ENCODE data around the gene SIX2. TPM values are rescaled to one million over a fixed set of nuclear protein-coding genes. Genes with fewer than 3 reads are reported as not detected.

The SIX2 gene
- total and polyA plus RNA-seq, 2 of the 8 experiments (the other 6 are each of a cell fraction or from before 2014, with no cell fraction given), result 0.47 to 1.0 TPM

DNA sequence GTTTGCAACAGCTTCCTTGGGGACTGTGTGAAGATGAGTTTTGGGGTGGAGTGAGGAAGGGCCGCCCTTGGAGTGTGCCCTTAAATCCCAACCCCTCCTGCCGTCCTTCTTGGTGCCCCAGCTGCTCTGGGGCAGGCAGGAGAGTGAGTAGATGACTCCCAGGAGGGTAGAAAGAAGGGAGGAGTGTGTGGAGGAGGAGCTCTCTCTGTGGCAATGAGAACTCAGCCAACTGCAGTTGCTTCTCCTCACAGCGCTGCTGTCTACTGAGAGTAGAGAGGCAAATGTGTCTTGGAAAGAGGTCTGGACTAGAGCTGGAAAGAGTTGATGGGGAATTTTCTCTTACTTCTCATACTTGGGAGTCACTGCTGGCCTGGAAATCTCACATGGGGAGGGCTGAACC, 21.8 kb upstream of the SIX2 start:
- POLR2A ChIA-PET (ENCODE audit: partially characterized antibody), result interaction anchor here (0.5 to 1.1 kb wide), 2 partner anchors 137 to 1028 kb away, joined by 3 read pairs; no protein-coding TSS in a partner anchor
- TF ChIP-seq FOSL1 (IDR thresholded peaks at IDR 0.05; ENCODE audit: insufficient read depth, low read depth, low read length), result no peak
- no peak for TF ChIP-seq TBP (IDR thresholded peaks at IDR 0.05; ENCODE audit: low read depth, low read length)
- no peak for TF ChIP-seq JUND (IDR thresholded peaks at IDR 0.05; ENCODE audit: low read length)
- no peak for TF ChIP-seq RBBP5 (IDR thresholded peaks at IDR 0.05; ENCODE audit: borderline replicate concordance, low read depth, low read length)
- no peak for TF ChIP-seq BCL11A (IDR thresholded peaks at IDR 0.05; ENCODE audit: low read depth in 2 of 2, low read length in 2 of 2)
- no peak for TF ChIP-seq SP4 (IDR thresholded peaks at IDR 0.05; ENCODE audit: low read length)
- no peak for TF ChIP-seq CEBPB (IDR thresholded peaks at IDR 0.05; ENCODE audit: low read depth, low read length)
- TF ChIP-seq, protein P1, sequence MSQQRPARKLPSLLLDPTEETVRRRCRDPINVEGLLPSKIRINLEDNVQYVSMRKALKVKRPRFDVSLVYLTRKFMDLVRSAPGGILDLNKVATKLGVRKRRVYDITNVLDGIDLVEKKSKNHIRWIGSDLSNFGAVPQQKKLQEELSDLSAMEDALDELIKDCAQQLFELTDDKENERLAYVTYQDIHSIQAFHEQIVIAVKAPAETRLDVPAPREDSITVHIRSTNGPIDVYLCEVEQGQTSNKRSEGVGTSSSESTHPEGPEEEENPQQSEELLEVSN (IDR thresholded peaks at IDR 0.05), result no peak
- no peak for TF ChIP-seq SAP30 (IDR thresholded peaks at IDR 0.05; ENCODE audit: insufficient read depth, insufficient replicate concordance, low read length)
- no peak for TF ChIP-seq USF2 (IDR thresholded peaks at IDR 0.05; ENCODE audit: low read length)
- TF ChIP-seq YY1 (IDR thresholded peaks at IDR 0.05; ENCODE audit: low read depth, low read length), result no peak
- no peak for TF ChIP-seq CREB1 (IDR thresholded peaks at IDR 0.05)
- TF ChIP-seq SP2 (IDR thresholded peaks at IDR 0.05; ENCODE audit: low read length), result no peak
- no peak for TF ChIP-seq CHD1 (IDR thresholded peaks at IDR 0.05; ENCODE audit: low read depth, low read length)

More for the DNA sequence above, 21.8 kb upstream of the SIX2 start:
- H4K5ac ChIP-seq (ENCODE audit: insufficient read length, low read depth, low read length), result no peak overlapping the region
- no peaks in the 10 kb centered on the region for H4K20me1 ChIP-seq (replicated peaks in 1 of 2; ENCODE audit: control insufficient read depth in 1 of 2, insufficient read depth in 2 of 2, low read length in 2 of 2)
- 0 out of 2 replicates have a peak overlapping the region, but pooled peaks have one; percentile 23 for H2BK12ac ChIP-seq (ENCODE audit: low read depth, low read length)
- no peak overlapping the region for H2AK5ac ChIP-seq (ENCODE audit: low read depth, low read length)
- no peak overlapping the region for H2BK5ac ChIP-seq (ENCODE audit: low read depth, low read length)
- 78% methylated on average over 3 of the region's 3 CpGs; no CpG with 5 or more reads in 1 of the 2 experiments for WGBS, 2 experiments (ENCODE audit: extremely low coverage in 1 of 2, insufficient coverage in 1 of 2, insufficient read length in 1 of 2, insufficient replicate concordance in 2 of 2, low coverage in 1 of 2, low lambda C conversion rate in 2 of 2, missing lambda C conversion rate in 1 of 2)
- no peak overlapping the region for H3K4me2 ChIP-seq (ENCODE audit: insufficient read depth in 1 of 2, low read depth in 2 of 2, low read length in 2 of 2)
- H3K23me2 ChIP-seq (ENCODE audit: low read depth, low read length), result no peaks in the 10 kb centered on the region
- no peak overlapping the region for H3K56ac ChIP-seq (replicated peaks; ENCODE audit: insufficient read length, low read depth, low read length)
- no peak for DNase-seq (ENCODE audit: low read depth in 1 of 2, low spot score in 2 of 2)
- H3K4ac ChIP-seq (replicated peaks; ENCODE audit: insufficient read length, low read depth, low read length), result no peak overlapping the region
- H3K9me3 ChIP-seq (ENCODE audit: insufficient read depth in 2 of 2, low read depth in 1 of 2, low read length in 1 of 2), result no peaks in the 10 kb centered on the region
- H4K8ac ChIP-seq (ENCODE audit: extremely low read depth, insufficient read depth, low read length), result no peak overlapping the region
- H3K36me3 ChIP-seq (ENCODE audit: control insufficient read depth in 2 of 4, insufficient read depth in 4 of 4, low read length in 3 of 4), result no peaks in the 10 kb centered on the region
- no peak for FAIRE-seq
- H3K14ac ChIP-seq (ENCODE audit: insufficient read length), result no peak overlapping the region
- H2BK15ac ChIP-seq (ENCODE audit: low read length), result no peak overlapping the region
- no peak overlapping the region for H2AFZ ChIP-seq (ENCODE audit: low read length)
- H3K4me3 ChIP-seq (ENCODE audit: extremely low read depth in 1 of 4, insufficient read depth in 2 of 4, low read depth in 3 of 4, low read length in 4 of 4), result no peak overlapping the region
- H2BK120ac ChIP-seq (replicated peaks; ENCODE audit: low read depth, low read length), result no peak overlapping the region
- no peak overlapping the region for H3K18ac ChIP-seq (ENCODE audit: extremely low read depth, low read length)
- H3K23ac ChIP-seq (ENCODE audit: insufficient read length), result no peak overlapping the region
- H3K79me1 ChIP-seq (ENCODE audit: low read depth, low read length), result no peaks in the 10 kb centered on the region
- no peak overlapping the region for H4K91ac ChIP-seq (replicated peaks; ENCODE audit: insufficient read length, low read length)
- no peak overlapping the region for H2BK20ac ChIP-seq (ENCODE audit: low read length)
- no peak overlapping the region for H3K27ac ChIP-seq (ENCODE audit: low read depth, low read length)
- CTCF ChIA-PET (ENCODE audit: partially characterized antibody), result interaction anchor here (1.1 to 5.1 kb wide), 5 partner anchors 10 to 463 kb away, joined by 3 to 19 read pairs (median 5); no protein-coding TSS in a partner anchor
- H3K4me1 ChIP-seq (replicated peaks in 1 of 4; ENCODE audit: control insufficient read depth in 3 of 4, insufficient read depth in 4 of 4, low read length in 3 of 4), result no peaks in the 10 kb centered on the region
- H3K79me2 ChIP-seq (ENCODE audit: control insufficient read depth in 1 of 2, insufficient read depth in 2 of 2, low read length in 2 of 2), result no peaks in the 10 kb centered on the region
- H3K27me3 ChIP-seq (replicated peaks in 1 of 4; ENCODE audit: control insufficient read depth in 3 of 4, extremely low read depth in 1 of 4, insufficient read depth in 3 of 4, low read length in 3 of 4), result no peaks in the 10 kb centered on the region; a peak in 2 of 7 replicates
- no peak overlapping the region for H3K9ac ChIP-seq (replicated peaks in 1 of 4; ENCODE audit: extremely low read depth in 1 of 4, low read depth in 3 of 4, low read length in 3 of 4)
